A172 (cell line): ENCODE data around the gene CAPN2. TPM values are rescaled to one million over a fixed set of nuclear protein-coding genes. Genes with fewer than 3 reads are reported as not detected.
"Not testable (repeated sequence)": the region's sequence is repeated elsewhere in the genome, so short reads cannot be mapped to it uniquely, and the experiment has no call there.

Source experiments
- DNase-seq: peaks from one replicate; pipeline ENCODE4 v3.0.0-alpha.2; 2015; ENCODE audit warnings: low spot score
- total RNA-seq: library from RNA; depleted of rRNA; stranded (reverse); fragments of >200 nt; shearing (Covaris generic); gene quantifications from 2 replicates; pipeline ENCODE4 v1.2.3, GENCODE V29; 2014

The CAPN2 gene
- total RNA-seq, 1 experiment from 2014 or later: 432 TPM

DNA sequence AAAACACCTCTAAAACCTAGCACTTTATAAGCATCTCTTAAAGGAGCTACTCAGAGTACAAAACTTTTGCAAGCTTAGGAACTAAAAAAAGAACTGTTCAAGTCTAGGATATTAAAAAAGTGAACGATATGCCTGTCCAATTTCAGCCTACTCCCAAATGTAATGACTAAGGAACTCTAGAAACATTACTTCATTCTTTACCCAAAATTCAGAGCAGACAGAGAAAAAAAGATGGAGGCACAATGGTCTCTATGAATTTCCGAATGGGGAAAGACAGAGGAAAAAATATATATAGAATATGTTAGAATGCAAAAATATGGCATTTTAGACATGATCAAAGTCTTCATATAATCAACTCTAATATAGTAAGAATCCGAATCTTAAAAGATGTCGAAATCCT lies 72.2 kb downstream of the CAPN2 start:
- DNase-seq: no peak

- no peak for DNase-seq
Observed at GRCh38 chr1:223785808-223786207, 73.5 kb downstream of the CAPN2 start.

GRCh38 chr1:223788746-223789415 lies 76.5 kb downstream of the CAPN2 start:
- no peak for DNase-seq

DNA sequence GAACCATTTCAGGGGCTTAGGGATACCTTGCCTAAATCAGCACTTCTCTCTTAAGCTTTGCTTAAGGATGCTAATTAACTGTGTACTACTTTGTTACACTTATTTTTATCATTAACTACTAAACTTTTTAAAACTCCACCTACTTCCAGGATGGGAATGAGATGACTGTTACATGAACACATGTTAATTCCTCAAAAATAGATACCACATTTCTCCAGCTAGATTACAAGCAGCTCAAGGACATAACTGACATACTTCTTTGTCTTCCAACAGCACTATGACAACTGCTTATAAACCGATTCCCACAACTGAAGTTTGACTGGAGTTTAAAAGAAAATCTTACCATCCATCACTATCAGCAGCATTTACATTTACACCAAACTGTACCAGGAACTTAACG lies 79.7 kb downstream of the CAPN2 start:
- no peak for DNase-seq

- no peak for DNase-seq
Observed at GRCh38 chr1:223793716-223794115, 81.4 kb downstream of the CAPN2 start.

DNA sequence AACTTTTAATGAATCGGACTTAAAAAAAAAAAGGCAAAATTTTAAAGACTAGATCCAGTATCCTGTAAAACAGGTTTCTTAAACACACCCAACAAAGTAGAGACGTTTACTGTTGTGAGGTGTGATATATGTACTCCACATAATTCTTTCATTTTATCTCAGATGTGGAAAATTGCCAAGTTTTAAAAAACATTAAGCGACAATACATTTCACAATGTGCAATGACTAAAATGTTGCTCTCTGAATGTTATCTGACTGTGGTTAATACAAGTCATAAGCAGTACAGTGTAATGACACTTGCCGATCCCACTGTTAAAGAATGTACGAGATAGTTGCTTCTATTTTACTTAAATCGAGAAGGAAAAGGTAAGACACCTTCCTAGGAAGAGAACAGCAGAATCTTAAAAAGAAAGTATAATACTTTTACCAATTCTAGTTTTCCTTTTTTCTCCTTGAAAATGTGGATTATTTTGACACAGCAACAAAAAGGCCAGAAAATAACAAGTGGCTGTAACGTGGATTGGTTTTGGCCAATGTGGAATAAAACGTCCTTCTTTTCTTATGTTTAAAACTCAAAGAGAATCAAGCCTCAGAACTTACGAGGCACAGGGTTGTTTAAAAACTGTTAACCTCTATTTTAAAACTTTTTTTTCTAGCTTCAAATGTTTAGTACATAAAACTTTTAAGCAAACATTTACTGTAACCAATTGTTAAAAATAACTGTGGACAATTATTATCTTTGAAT lies 82.0 kb downstream of the CAPN2 start:
- DNase-seq: no peak

DNA sequence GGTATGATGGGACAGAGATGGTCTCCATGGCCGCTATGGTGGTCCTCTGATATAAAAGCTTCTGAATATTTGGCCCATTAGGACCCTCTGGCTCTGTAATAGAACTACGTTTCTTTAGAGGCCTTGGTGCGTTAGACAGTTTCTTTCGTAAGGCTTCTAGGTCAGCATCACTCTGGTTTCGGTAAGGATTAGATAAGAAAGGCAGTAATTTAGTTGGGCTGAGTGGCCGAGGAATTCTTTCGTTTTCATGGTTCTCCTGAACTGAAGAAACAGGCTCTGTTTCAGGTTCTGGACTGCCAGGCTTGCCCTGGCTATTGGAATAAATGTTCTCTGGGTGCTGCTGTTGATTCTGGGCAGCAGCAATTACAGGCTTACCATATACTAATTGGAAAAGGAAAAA lies 83.9 kb downstream of the CAPN2 start:
- no peak for DNase-seq

DNA sequence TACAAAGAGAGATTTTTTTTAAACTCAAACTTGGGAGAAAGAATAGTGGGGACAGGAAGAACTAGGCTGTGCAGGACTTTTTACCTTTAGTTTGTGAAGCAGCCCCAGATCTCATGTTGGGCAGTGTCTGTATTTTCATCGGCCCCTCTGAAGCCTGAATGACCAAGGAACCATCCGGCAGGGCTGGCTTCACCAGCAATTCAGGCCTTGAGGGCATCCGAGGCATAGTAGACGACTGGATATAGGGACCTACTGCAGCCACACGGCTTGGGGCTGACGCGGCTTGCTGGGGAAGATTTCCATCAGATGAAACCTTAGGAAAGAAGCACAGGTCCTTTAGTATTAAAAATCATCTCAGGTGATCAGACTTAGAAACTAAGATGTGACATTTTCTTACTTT lies 89.7 kb downstream of the CAPN2 start:
- DNase-seq: no peak

GRCh38 chr1:223802602-223803001 lies 90.3 kb downstream of the CAPN2 start:
- no peak for DNase-seq

GRCh38 chr1:223803211-223803610 lies 90.9 kb downstream of the CAPN2 start:
- no peak for DNase-seq

DNA sequence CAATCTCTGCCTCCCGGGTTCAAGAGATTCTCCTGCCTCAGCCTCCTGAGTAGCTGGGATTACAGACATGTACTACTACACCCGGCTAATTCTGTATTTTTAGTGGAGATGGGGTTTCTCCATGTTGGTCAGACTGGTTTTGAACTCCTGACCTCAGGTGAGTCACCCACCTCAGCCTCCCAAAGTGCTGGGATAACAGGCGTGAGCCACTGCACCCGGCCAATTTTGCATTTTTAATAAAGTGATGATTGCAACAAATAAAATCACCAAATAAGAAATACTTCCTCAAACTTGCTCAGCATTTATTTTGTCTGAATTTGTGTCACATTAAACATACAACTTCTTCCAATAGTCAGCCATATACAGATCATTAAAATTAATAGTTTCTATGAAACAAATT lies 97.6 kb downstream of the CAPN2 start:
- DNase-seq: peak; percentile 49

- DNase-seq: peak; percentile 42
Observed at GRCh38 chr1:223810586-223810985, 98.2 kb downstream of the CAPN2 start.

DNA sequence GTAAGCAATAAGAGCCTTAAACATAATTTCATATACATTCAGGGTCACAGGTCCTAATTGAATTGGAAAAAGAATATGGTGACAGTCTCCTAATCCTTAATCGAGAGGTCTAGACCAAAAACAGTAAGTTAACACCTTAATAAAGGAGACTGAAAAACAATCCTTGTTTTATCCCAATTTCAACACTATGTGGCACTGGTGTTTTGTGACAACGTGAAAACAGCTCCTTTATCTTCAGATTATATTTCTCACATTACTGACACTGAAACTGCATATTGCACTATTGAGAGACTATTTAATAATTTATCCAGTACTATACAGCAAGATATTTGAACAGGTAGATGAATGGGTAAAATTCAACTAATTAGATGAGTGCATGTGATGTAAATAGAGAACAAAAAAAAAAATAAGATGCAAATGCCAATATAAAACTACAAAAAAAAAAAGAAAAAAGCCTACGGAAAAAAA lies 99.3 kb downstream of the CAPN2 start:
- DNase-seq: peak; percentile 56

DNA sequence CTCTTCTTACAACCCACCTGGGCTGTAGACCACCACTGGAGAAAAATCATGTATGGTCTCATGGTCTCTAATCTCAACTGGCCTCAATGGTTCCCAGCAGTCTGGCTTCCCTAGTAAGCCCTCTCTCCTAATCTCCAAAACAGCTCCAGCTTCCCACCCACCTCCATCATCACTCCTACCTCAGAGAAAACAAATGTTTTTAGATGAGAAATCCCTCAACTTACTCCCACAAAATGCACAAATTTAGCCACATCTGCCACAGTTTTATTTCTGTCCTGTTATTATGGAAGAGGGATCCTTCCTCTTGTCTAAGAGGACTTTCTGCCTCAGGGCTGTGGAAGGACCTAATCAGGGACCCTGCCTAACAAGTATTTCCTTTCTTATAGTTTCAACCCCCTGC lies 101.3 kb downstream of the CAPN2 start:
- no peak for DNase-seq

DNA sequence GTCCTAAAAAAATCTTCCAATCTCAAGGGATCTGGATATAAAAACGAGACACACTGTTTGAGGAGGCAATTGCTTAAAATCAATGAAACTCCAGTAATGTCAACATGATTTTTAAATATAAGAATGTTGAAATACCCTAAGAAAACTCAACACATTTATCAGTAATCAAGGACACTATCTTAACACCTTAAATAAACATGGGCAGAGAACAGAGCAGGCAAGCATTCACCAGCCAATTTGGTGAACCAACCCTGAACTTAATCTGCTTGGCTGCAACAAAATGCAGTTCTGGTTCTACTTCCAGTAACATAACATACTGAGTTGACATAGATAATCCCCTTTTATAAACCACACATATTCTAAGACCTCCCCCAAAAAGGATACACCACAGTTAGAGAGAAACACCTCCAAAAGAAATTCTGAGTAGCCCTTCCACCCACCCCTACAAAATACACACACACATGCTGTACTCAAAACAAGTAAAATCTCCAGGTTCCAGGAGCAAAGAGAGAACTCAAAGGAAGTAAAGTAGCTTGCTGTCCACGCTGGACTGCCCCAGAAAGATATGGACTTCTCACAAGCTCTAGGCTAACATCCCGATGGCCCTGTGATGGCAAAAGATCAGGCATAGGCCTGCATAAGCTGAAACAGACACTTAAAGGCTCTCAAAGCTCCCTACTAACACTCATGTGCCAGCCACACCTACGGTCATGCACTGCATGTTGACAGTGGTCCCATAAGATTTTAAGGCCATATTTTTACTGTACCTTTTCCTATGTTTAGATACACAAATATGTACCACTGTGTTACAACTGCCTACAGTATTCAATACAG lies 102.9 kb downstream of the CAPN2 start:
- no peak for DNase-seq

DNA sequence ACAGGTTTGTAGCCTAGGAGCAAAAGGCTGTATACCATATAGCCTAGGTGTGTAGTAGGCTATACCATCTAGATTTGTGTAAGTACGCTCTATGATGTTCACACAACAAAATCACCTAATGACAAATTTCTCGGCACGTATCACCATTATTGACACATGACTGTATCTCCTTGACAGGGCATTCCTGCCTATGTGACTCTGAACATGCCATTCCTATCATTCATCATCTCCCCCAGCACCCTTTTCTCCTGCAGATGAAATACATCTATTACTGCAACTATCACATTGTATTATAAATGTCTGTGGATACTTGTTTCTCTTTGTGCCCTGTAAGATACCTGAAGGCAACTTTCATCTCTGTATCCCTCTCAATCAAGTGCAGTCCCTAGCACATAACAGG lies 103.5 kb downstream of the CAPN2 start:
- no peak for DNase-seq

- not testable (repeated sequence) for DNase-seq
Observed at GRCh38 chr1:223817265-223817664, 104.9 kb downstream of the CAPN2 start.

- peak; percentile 16 for DNase-seq
Observed at GRCh38 chr1:223819730-223820514, 107.6 kb downstream of the CAPN2 start.

- DNase-seq: no peak
Observed at GRCh38 chr1:223820515-223820858, 108.1 kb downstream of the CAPN2 start.

GRCh38 chr1:223820971-223821370 lies 108.6 kb downstream of the CAPN2 start:
- DNase-seq: no peak

GRCh38 chr1:223824287-223824686 lies 111.9 kb downstream of the CAPN2 start:
- no peak for DNase-seq

- DNase-seq: no peak
Observed at GRCh38 chr1:223824712-223825111, 112.4 kb downstream of the CAPN2 start.
